GM21786 (cell line): ENCODE data around the gene MUC5B.

Source experiments
- ATAC-seq: cut with Tn5 transposase; IDR thresholded peaks from one replicate; pipeline ENCODE4 v1.9.1; 2021; ENCODE audit not compliant: unreplicated experiment

MUC5B gene

GRCh38 chr11:1295086-1295485, 72.2 kb downstream of the MUC5B start:
- ATAC-seq, result no peak

- no peak for ATAC-seq
These were observed 72.7 kb downstream of the MUC5B start for GRCh38 chr11:1295591-1295990.

DNA sequence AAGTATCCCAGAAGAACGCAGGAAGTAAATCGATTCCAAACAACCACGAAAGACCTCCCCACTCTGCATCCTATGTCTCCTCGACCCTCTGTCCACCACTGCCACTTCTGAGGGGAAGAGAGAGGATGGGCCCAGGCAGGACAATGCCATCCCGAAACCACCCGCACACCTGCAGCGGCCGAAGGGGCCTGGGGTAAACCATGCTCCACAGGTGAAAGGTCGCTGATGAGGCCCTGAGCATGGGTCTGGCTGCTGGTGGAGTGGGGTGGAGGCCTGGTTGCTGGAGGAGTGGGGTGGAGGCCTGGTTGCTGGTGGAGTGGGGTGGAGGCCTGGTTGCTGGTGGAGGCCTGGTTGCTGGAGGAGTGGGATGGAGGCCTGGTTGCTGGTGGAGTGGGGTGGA, 73.4 kb downstream of the MUC5B start:
- no peak for ATAC-seq

GRCh38 chr11:1297011-1297575, 74.2 kb downstream of the MUC5B start:
- no peak for ATAC-seq

DNA sequence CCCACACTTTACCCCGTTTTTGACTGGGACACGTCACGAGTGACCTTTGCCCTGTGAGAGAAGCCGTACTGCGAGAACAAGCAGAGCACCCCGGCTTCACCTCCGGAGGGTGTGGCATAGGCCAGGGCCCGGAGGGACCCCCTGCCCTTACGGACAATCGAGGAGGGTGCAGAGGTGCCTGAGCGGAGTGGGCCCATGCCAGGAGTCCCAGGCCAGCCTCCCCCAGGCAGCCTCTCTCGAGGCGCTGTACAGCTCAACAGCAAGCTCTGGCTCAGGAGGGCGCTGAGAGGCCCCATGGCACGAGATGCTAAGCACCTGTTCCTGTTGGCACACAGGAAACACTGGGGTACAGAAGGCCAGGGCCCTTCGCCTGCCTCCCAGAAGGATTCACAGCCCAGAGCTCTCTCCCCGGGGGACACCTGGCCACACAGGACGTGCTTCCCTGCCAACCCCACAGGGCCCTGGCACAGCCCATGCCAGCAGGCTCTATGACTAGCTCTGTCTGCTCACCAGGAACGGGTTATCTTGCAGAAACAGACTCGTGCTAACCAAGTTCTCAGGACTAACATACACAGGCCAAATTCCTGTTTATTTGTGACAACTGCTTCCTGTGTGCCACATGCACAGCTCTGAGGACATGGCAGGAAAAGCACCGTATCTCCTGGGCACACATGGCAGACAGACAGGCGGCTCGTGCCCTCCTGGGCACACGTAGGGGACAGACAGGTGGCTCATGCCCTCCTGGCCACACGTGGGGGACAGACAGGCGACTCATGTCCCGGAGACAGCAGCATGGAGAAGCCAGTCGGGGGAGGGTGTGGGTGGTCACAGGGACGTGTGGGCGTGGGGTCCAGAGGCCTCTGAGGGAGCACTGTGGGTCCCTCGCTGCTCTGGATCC, 75.0 kb downstream of the MUC5B start:
- no peak for ATAC-seq

GRCh38 chr11:1298695-1299492, 76.0 kb downstream of the MUC5B start:
- ATAC-seq, result no peak

DNA sequence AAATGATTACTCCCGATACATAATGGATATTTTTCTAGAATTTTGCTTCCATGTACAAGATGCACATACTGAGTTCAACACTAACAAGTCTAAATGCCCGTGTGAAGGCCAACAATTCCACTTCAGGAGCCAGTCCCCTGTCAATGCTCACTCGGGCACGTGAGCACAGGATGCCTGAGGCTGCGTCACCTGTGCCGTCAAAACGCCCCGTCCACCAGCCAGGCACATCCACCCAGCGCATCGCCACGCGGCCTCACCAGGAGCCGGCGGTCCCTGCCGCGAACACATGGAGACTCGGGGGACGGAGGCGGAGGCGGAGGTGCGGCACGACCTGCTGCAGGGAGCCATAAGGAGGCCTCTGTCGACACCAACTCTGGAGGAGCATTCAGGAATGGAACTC, 76.8 kb downstream of the MUC5B start:
- no peak for ATAC-seq

DNA sequence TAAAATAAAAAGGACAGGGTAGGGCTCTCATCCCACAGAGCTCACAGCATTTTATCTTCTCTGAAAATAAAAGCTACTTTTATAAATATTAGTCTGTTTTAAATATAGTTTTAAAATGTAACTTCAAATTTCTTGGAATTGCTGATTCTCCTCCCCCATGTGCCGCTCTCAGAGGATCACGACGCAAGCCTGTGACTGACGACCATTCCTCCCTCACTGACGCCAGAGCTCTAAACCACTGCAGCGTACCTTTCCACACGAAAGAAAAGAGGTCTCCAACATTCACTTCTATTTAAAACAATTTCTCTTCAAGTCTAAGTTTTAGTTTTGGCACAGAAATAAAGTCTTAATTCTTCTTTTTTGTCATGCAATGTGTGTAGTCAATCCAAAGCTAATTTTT, 77.3 kb downstream of the MUC5B start:
- no peak for ATAC-seq

GRCh38 chr11:1300569-1301187, 77.8 kb downstream of the MUC5B start:
- ATAC-seq, result no peak

- ATAC-seq, result no peak
These were observed 78.5 kb downstream of the MUC5B start for GRCh38 chr11:1301220-1302000.

- no peak for ATAC-seq
These were observed 79.2 kb downstream of the MUC5B start for GRCh38 chr11:1302041-1302460.

DNA sequence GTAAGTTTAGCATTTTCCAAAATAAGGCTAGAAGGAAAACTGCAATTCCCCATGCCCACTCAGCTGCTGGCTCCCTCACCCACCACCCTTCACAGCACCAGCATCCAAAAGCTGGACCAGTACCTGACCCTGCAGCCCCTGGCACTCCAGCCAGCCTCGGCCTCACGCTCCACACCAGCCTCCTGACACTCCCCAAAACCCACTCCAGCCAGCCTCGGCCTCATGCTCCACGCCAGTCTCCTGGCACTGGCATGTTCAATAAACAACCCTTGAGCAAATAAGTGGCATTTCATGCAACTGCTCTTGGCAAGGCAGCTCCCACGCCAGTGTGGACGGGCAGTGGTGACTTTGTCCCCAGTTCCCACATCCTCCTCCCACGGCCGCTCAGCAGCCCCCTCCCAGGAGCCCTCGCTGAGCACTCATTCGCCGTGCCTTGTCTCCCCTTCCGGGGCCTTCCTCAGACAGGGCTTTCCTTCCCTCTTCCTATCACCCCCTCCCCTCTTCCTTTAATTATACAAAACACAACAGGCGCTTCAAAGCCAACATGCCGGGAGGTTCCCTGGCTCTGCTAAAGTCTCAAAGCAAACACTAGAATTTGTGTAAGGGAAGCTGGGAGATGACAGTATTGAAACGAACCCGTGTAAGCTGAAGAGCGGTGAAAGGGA, 79.7 kb downstream of the MUC5B start:
- ATAC-seq, result no peak

GRCh38 chr11:1303126-1303821, 80.4 kb downstream of the MUC5B start:
- ATAC-seq, result no peak

- ATAC-seq, result no peak
These were observed 81.1 kb downstream of the MUC5B start for GRCh38 chr11:1303973-1304372.

DNA sequence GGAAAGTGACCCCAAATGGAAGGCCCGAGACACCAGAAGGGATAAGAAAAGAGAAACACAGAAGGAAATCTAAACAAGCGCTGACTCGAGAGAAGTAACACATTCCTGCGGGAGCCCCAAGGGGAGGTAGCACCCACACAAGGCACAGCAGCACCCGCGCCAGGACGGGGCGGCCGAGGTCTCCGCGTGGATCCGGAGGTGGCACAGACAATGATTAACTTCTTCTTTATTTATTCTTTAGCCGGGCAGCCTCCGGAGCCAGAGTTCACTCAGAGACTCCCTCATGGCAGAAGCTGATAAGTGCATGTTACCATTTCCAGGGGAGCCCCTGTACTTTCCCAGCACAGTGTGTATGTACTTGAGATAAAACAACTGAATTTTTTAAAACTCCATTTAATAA, 81.5 kb downstream of the MUC5B start:
- ATAC-seq, result no peak

DNA sequence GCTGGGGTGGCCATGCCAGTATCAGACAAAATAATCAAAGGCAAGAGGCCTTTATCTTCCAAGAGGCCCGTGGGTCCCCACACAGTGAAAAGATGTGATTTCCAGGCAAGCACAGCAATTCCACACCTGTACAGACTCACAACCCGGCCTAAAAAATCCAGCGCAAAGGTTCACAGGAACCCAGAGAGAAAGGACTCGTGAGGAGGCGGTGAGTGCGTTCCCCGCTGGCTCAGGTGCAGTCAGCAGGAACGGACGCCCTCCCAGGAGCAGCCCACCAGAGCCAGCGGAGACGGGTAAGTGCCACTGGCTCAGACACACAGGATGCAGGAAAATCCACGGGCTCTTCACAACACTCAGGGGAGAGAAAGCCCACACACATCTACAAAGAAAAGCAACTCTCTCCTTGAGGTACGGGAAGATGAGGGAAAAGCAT, 82.2 kb downstream of the MUC5B start:
- ATAC-seq, result no peak

GRCh38 chr11:1305501-1306056, 82.7 kb downstream of the MUC5B start:
- ATAC-seq, result no peak

DNA sequence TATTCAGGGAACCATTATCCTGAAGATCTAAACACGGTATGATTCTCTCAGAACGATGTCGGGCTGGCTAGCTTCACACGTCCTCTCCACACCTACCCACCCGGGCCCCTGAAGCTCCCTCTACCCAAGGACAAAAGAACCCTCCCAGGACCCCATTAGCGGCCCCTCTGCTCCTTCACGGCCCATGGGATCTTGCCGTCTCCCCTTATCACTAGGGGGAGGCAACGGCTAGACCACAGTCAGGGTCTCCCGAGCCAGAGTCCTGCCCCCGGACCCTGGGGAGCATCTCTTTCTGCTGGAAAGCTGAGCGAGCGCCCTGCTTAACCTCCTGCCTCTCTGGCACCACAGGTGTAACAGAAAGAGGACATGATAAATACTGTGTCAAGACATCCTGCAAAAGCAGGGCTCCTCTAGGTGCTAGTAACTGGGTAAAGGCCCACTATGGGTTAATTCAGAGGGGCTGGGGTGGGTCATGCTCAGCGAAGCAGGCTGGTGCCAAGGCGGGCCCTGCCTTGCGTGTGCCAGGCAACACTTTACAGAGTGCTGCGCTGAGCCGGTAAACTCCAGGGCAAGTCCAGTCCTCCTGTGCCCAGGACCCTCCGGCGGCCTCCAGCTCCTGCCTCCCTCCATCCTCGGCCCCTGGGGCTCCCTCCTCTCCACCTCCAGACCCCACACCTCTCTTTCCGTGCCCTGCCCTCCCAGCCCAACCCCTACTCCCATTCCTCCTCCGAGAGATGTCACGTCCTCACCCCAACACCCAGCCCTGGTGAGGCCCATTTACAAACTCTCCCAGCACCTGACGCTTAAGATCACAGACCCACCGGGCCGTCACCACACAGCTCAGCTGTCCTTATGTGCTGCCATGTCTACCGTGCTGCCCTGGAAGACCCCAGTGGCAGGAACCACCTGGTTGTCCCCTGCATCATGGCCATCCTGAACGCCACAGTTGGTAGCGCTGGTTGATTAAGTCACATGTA, 83.6 kb downstream of the MUC5B start:
- ATAC-seq, result no peak
